HG02610 (cell line): Measurements from ENCODE around the gene RAB40AL.
"Not testable (repeated sequence)": the region's sequence is repeated elsewhere in the genome, so short reads cannot be mapped to it uniquely, and the experiment has no call there.

ENCODE experiments used
- ATAC-seq: cut with Tn5 transposase; IDR thresholded peaks from one replicate; pipeline ENCODE4 v1.9.1; 2021; ENCODE audit warnings: mild to moderate bottlenecking, moderate library complexity; ENCODE audit not compliant: unreplicated experiment

Gene RAB40AL, protein sequence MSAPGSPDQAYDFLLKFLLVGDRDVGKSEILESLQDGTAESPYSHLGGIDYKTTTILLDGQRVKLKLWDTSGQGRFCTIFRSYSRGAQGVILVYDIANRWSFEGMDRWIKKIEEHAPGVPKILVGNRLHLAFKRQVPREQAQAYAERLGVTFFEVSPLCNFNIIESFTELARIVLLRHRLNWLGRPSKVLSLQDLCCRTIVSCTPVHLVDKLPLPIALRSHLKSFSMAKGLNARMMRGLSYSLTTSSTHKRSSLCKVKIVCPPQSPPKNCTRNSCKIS

DNA sequence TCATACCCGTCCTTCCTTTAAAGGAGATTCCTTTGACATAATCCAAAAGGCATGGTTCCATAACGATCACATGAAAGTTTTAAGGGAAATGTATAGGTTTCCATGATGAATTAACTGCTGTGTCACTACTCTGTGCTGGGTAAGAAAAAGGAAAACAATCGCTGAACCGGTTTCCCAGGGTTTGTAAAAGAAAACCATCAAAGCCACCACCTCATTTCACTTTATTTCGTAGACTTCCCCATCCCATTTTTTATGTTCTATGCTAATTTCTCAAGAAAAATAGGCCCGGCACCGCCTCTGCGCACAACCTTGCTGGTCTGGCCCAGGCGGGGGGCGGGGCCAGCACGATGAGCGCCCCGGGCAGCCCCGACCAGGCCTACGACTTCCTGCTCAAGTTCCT, at the start of gene RAB40AL:
RAB40AL (plus strand) TSS at position 301 of the 400 bp plus-strand sequence; CDS start at position 348, 47 bp downstream.
- not testable (repeated sequence) for ATAC-seq

DNA sequence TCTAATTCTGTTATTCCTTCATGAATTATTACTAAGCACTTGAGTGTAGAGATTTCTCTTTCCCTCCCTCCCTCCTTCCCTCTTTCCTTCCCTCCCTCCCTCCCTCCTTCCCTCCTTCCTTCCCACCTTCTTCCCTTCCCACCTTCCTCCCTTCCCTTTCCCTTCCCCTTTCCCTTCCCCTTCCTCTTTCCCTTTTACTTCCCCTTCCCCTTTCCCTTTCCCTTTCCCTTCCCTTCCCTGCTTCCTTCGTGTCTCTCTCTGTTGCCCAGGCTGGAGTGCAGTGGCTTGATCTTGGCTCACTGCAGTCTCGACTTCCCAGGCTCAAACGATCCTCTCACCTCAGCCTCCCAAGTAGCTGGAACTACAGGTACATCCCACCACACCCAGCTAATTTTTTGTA, 49.4 kb upstream of the RAB40AL start:
- no peak for ATAC-seq

DNA sequence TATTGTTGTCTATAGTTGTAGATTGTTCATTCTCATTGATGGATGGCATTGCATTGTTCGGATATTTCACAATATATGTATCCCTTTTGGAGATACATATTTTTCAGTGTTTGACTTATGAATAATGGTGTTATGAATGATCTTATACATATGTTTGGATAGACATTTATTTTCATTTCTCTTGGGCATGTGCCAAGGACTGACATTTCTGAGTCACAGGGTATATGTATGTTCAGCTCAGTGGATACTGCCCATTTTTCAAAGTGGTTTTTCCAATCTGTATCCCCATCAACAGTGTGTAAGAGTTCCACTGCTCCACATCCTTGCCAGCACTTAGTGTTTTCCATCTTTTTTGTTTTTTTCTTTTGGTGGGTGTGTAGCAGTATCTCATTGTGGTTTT, 45.0 kb upstream of the RAB40AL start:
- no peak for ATAC-seq

DNA sequence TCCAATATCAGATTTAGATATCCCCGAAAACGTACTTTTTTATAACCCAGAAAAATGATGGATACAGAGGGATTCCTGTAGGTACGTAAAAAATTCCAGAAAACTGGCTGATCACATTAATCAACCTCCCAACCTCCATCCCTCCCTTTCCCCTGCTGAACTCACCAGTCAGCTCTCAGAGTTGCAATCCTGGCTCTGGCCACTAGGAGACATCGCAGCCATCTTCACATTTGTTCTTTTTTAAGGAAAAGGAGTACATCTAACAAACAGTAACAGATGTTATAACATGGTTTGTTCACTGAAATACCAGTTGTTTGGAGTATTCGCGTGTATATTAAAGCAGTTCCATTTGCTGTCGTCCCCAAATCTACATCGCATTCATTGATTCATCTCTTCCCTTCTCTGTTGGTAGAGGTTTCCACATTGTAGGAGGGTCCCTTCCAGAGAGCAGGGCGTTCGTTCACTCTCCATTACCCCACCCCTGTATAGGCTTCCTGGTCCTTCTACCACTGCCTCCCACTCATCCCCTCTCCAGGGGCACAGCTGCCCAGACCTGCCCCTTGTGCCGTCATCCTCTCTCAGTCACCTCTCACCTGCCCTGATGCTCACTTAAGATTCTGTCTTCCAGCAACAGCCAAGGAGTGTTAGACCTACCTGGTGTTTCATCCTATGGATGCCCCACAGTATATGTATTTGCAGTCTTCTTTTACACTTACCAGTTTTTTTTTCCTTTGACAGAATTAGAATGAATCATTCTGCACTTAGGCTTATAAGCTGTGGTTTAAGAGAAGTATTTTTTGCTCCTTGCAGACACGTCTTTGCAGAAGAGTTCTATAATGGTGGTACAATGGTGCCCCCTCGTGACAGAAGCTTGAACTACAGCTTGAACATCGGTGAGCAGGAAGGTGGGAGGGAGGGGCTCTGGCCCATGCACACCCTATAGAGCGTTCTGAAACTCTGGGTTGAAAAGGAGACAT, 36.8 kb upstream of the RAB40AL start:
- peak; percentile 83 for ATAC-seq

DNA sequence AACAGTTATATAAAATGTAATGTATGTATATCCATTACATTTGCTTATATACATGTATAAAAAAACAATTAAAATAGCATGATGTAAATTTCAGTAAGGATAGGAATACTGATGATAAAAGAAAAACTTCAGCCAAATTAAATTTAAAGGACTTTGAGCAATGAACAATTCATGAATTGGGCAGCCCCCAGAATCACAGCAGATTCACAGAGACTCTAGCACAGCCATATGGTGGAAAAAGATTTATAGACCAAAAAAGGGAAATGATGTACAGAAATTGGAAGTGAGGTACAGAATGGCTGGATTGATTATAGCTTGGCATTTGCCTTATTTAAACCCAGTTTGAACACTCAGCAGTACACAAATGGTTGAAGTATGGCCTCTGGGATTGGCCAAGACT, 34.7 kb upstream of the RAB40AL start:
- ATAC-seq, result no peak

DNA sequence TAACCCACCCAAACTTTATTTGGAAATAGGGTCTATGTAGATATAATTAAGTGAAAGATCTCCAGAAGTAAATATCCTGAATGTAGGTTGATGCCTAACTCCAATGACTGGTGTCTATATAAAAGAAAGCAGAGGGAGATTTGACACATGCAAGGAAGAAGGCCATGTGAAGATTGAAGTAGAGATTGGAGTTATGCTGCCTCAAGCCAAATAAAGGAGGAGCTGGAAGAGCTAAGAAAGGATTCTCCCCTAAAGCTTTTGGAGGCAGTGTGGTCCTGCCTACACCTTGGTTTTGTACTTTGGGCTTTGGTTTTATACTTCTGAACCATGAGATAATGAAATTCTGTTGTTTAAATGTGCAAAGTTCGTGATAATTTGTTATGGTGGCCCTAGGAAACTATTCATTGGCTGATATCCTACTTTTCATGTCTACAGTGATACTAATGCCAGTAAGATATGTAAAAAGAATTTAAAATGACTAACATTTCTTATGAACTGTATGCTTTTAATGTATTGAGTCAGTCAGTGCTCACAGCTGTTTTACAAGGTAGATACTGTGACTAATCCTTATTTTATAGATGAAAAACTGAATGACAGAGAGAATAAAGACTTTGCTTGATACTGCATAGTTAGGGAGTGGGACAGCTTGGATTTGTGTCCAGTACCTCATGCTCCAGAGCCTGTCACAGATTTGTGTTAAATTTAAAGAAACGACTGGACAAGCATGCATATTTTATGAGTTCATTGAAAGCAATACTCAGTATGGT, 5.9 kb upstream of the RAB40AL start:
- no peak for ATAC-seq

DNA sequence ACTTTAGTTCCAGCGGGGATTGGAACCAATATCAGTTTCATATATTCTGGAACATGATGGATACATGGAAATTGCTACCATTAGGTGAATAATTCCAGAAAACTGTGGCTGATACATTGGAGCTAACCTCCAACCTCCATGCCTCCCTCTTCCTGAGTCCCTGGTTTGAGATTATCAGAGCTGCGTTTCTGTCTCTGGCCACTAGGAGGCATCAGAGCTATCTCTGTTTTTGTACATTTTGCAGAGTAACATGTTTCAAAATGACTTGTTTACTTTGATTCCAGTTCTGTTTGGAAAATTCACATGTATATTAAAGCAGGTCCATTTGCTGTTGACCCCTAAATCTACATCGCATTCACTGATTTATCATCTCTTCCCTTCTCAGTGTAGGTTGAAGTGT, 2.4 kb upstream of the RAB40AL start:
- no peak for ATAC-seq

DNA sequence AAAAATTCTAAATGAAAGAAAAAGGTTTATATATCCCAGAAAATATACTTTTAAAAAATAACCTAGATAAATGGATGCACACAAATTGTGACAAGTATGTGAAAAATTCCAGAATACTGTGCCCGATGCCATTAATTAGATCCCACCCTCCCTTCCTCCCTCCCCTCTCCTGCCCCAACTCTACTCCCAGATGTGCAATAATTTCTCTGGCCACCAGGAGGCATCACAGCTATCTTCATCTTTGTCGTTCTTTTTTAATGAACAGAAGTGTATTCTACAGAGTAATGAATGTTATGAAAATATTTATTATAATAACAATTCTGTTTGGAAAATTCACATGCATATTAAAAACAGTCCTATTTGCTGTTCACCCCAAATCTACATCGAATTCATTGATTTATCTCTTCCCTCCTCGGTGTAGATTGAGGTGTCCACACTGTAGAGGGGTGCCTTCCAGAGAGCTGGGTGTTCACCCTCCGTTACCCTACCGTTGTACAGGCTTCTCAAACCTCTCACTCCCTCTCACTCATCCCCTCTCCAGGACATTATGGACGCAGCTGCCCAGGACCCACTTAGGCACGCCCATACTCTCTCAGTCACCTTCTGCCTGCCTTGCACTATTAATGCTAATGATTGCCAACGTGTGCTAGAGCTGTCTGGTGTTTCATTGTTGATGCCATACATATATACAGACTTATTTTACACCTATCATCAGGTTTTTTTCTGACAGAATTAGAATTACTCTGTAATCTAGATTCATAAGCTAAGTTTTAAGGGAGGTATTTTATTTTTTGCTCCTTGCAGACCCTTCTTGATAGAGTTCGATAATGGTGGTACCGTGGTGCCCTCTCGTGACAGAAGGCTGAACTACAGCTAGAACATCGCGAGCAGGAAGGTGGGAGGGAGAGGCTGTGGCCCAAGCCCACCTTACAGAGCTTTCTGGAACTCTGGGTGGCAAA, 14.1 kb downstream of the RAB40AL start:
- peak; percentile 73 for ATAC-seq

DNA sequence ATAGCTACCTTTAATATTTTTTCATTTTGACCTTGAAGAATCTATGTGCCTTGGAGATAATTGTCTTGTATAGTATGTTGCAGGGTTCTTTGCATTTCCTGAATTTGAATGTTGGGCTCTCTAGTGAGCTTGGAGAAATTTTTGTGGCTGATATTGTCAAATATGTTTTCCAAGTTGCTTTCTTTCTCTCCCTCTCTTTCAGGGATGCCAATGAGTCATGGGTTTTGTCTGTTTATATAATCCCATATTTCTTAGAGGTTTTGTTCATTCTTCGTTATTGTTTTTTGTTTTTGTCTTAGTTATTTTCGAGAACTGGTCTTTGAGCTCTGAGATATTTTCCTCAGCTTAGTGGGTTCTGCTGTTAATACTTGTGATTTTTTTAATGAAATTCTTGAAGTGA, 20.7 kb downstream of the RAB40AL start:
- ATAC-seq, result no peak

DNA sequence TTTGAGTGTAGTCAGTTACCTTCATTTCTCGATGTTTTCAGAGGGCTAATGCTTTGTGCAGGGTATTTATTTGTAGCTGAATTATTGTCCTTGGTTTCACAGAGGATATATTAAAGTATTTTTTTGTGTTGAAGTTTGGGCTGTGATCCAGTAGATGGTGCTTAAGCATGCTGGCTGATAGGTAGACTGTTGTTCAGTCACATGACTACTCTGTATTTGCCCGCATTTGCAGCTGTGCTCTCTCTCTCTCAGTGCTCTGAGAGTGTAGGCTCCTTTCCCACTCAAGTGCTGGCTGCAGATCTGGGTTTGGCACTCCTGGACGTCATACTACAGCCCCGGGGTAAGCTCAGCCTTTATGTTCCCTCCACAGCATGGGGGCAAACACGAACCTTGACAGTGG, 21.7 kb downstream of the RAB40AL start:
- ATAC-seq, result no peak

DNA sequence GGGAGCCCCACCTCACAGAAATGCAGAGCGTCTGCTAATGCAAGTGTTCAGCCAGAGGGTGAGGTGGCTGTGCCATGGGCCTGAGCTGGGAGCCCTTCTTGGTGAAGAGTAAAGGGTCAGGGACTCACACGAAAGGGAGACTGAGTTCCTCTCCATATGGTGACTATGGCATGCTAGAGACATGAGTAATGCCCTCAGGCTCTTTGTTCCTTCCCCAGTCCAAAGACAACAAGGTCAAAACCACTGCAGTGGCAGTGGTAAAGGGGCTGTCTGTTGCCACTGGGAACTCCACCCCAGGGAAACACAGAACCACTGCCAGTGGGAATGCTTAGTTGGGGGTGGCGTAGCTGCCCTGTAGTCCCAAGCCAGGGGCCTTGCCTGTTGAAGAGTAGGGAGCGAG, 22.4 kb downstream of the RAB40AL start:
- ATAC-seq, result no peak

DNA sequence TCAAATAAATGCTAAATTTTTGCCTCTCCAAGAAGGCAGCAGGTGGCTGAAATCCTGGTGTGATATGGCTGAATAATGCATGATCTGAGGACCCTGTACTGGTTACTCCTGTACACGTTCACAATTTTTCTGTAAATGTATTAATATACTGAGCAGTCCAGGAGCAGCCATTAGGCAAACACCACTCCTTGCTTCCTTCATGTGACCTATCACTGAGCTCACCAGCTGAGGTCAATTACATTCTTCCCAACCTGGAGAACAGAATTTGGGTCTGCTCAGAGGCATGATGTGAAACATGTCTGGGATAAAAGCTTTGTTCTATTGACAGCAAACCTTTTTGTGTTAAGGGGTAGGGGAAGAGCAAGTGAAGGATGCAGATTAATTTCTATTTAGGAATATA, 26.9 kb downstream of the RAB40AL start:
- ATAC-seq, result no peak

DNA sequence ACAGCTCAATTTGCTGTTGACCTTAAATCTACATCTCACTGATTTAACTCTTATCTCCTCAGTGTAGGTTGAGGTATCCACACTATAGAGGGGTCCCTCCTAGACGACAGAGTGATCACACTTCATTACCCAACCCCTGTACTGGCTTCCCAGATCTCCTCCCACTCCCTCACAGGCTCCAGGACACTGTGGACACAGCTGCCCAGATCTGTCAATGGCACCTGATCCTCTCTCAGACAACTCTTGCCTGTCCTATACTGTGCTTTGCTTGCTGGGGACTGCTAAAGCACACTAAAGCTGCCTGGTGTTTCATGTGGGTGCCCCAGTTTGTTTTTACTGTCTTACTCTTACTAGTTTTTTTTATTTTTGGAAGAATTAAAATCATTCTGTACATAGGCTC, 27.9 kb downstream of the RAB40AL start:
- no peak for ATAC-seq

DNA sequence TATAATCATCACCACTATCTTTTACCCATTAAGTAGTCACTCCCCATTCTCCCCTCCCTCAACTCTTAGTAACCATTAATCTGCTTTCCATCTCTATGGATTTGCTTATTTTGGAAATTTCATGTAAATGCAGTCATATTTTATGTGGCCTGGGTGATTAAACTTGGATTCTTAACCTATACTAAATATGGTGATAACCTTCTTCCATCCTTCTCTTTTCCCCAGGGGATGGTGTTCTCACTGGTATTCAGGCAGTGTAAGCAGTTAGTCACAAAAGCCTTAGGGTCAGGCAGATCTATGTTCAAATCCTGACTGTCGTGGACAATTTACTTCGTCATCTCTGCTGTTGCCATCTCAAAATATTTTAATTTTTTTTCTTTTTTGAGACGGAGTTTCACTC, 29.6 kb downstream of the RAB40AL start:
- no peak for ATAC-seq

DNA sequence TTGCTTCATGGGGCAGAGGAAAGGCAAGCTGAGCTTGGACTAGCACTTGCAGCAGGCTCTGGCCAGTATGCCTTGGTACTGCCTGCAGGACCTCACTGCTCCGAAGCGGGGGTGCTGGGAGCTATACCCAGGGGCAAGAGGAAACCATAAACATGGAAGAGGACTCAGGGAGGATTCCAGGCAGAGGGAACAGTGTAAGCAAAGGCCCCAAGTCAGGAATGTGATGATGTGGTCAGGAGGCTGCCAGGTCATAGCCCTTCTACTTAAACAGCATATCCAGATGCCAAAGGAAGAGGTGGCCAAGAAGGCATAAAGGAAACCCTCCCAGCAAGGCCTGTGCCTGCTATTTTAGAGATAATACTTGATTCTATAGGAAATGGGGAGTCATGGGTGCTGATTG, 31.1 kb downstream of the RAB40AL start:
- ATAC-seq, result no peak

DNA sequence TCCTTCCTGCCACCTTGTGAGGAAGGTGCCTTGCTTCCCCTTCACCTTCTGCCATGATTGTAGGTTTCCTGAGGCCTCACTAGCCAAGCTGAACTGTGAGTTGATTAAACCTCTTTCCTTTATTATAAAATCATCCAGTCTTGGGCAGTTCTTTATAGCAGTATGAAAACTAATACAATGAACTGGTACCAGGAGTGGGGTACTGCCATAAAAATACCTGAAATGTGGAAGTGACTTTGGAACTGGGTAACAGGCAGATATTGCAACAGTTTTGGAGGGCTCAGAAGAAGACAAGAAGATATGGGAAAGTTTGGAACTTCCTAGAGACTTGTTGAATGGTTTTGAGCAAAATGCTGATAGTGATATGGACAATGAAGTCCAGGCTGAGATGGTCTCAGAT, 34.5 kb downstream of the RAB40AL start:
- ATAC-seq, result not testable (repeated sequence)

DNA sequence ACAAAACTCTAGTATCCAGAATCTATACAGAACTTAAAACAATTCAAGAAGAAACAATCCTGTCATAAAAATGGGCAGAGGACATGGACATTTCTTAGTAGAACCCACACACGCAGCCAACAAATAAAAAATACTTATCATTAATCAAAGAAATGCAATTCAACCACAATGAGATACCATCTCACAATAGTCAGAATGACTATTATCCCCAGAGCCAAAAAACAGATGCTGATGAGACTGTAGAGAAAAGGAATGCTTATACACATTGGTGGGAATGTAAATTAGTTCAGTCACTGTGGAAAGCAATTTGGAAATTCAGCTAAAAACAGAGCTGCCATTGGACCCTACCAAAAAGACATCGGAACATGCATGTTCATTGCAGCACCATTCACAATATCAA, 37.9 kb downstream of the RAB40AL start:
- no peak for ATAC-seq

DNA sequence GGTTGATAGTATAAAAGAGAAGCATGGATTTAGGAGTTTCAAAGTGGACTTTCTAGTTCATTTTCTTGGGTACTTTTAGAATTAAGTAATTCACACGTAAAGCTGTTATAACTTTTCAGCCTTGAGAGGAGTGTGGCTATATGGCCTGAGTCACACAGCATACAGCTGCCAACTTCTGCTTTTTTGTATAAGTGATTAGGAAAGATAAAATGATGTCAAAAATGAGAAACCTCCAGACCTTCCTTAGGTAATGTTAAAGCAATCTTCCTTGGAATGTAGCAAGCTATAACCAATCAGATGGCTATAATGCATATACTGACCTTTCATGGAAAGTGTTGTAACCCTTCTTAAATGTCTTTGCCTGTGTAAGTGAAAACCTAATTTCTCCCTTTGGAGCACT, 39.2 kb downstream of the RAB40AL start:
- no peak for ATAC-seq

DNA sequence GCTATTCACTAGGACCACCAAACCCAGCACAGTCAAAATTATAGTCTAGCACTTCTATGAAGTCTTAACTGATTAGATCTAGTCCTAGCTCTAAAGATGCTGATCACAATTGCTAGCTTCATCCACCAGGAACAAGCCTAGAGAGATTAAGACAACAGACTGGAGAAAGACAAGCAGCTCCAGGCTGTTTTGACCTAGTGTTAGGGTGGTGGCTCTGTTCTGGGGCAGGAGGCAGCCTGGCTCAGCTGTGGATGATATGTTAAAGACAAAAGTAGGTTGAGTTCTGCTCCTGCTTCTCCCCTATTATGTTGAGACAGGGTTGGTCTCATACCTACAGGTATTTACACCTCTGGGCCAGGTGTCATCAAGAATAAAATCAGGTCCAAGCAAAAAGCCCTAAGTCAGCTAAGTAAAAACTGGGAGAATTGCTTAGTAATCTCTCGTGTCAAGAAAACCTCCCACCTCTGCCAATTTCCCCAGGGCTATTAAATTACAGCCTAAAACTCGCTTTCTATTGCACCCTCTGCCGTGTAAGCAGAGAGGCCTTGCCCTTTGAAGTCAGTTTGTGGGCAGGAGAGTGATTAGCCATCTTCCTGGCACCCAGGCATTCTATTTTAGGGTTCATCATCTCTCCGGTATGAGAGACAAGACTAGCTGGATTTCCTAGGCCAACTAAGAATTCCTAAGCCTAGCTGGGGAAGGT, 39.9 kb downstream of the RAB40AL start:
- no peak for ATAC-seq

DNA sequence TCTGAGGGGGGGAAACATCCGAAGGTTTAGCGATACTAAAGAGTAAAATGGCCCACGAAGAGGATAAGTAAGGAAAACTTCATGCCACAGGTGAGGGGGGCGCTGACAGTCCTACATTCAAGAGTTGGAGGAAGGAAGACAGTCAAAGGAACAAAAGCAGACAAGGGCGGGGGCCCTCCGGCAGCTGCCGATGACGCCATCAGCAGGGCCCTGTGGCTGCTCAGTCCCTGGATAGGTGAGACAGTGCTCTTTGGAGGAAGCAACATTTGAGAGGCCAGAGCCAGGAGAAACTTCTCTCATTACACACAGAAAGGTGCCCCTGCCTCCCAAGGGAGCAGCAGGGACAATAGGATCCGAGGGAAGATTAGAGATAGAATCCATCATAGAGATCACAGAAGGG, 41.5 kb downstream of the RAB40AL start:
- ATAC-seq, result no peak
